Cardiac fibroblast (primary cell): ENCODE data around the gene TMEM191C.
"Not testable (repeated sequence)": the region's sequence is repeated elsewhere in the genome, so short reads cannot be mapped to it uniquely, and the experiment has no call there.

ENCODE experiments used
- DNase-seq, 2 donors: peaks; one replicate each; pipeline versions ENCODE4 v3.0.0 to v3.0.0-alpha.2; 2010; ENCODE audit warnings: low read depth in 2 of 2
- H3K4me3 ChIP-seq, 2 donors: replicated peaks in 1 of 2; 1 replicate in 1 of 2; 2 replicates in 1 of 2; pipeline ENCODE4 v1.5.1; 2011; ENCODE audit warnings: low read depth in 2 of 2, low read length in 2 of 2, mild to moderate bottlenecking in 2 of 2, moderate library complexity in 1 of 2

The TMEM191C gene

GRCh38 chr22:21489149-21489680 lies 22.0 kb downstream of the TMEM191C start:
- H3K4me3 ChIP-seq, DNase-seq: not testable (repeated sequence)

GRCh38 chr22:21490556-21490955 lies 23.4 kb downstream of the TMEM191C start:
- DNase-seq, H3K4me3 ChIP-seq: not testable (repeated sequence)

GRCh38 chr22:21492271-21492670 lies 25.1 kb downstream of the TMEM191C start:
- not testable (repeated sequence) for DNase-seq, H3K4me3 ChIP-seq

- not testable (repeated sequence) for H3K4me3 ChIP-seq, DNase-seq
Measured at GRCh38 chr22:21493789-21494782, 26.9 kb downstream of the TMEM191C start.

GRCh38 chr22:21497984-21498383 lies 30.8 kb downstream of the TMEM191C start:
- not testable (repeated sequence) for DNase-seq, H3K4me3 ChIP-seq

- not testable (repeated sequence) for H3K4me3 ChIP-seq
Measured at GRCh38 chr22:21498489-21498888, 31.3 kb downstream of the TMEM191C start.

GRCh38 chr22:21499623-21500506 lies 32.7 kb downstream of the TMEM191C start:
- not testable (repeated sequence) for DNase-seq

More at GRCh38 chr22:21498489-21498888, 31.3 kb downstream of the TMEM191C start:
- DNase-seq = not testable (repeated sequence)

GRCh38 chr22:21510397-21510796 lies 43.2 kb downstream of the TMEM191C start:
- not testable (repeated sequence) for H3K4me3 ChIP-seq, DNase-seq

More at GRCh38 chr22:21499623-21500506, 32.7 kb downstream of the TMEM191C start:
- not testable (repeated sequence) for H3K4me3 ChIP-seq

GRCh38 chr22:21512022-21512421 lies 44.8 kb downstream of the TMEM191C start:
- not testable (repeated sequence) for H3K4me3 ChIP-seq, DNase-seq

- not testable (repeated sequence) for H3K4me3 ChIP-seq, DNase-seq
Measured at GRCh38 chr22:21514117-21514516, 46.9 kb downstream of the TMEM191C start.

- not testable (repeated sequence) for DNase-seq, H3K4me3 ChIP-seq
Measured at GRCh38 chr22:21515234-21515633, 48.0 kb downstream of the TMEM191C start.

GRCh38 chr22:21516522-21516921 lies 49.3 kb downstream of the TMEM191C start:
- not testable (repeated sequence) for DNase-seq
- H3K4me3 ChIP-seq = peak overlapping the region in 1 of 2 donors; percentile 23

- not testable (repeated sequence) for DNase-seq, H3K4me3 ChIP-seq
Measured at GRCh38 chr22:21516970-21517764, 50.0 kb downstream of the TMEM191C start.
